Fibroblast of the conjunctiva (primary cell): ENCODE results near the gene MYO7A.

Experiments
- DNase-seq: peaks from one replicate; pipeline ENCODE4 v3.0.0-alpha.2; 2010; ENCODE audit warnings: low read depth

MYO7A gene

DNA sequence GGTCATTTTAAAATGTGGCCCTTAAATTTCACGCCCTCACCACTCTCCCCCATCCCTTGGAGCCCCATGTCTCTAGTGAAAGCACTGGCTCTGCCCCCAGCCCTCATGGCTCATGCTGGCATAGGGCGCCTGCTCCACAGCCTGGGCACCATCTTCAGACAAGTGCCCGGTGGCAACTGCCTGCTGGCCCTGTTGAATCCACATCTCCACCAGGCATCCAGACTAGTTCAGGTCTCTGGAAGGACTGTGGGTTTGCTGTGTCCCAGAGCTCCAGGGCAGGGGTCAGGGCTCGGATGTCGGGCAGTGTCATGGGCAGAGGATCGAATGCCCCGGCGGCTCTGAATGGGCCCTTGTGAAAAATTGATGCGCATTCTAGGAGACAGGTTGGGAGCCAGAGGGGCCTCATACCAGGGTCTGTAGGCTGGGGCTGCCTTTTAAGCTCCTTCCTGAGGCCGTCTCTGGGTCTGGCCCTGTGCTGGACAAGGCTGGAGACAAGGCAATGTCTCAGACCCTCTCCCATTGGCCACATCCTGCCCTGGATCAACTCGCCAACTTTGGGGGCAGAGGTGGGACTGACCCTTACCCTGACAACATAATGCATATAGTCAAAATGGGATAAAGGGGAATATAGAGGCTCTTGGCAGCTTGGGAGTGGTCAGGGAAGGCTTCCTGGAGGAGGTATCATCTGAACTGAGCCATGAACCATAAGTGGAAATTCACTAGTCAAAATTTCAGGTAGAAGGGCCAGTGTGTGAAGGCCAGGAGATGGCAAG is 1.2 kb downstream of the MYO7A start:
- no peak for DNase-seq

DNA sequence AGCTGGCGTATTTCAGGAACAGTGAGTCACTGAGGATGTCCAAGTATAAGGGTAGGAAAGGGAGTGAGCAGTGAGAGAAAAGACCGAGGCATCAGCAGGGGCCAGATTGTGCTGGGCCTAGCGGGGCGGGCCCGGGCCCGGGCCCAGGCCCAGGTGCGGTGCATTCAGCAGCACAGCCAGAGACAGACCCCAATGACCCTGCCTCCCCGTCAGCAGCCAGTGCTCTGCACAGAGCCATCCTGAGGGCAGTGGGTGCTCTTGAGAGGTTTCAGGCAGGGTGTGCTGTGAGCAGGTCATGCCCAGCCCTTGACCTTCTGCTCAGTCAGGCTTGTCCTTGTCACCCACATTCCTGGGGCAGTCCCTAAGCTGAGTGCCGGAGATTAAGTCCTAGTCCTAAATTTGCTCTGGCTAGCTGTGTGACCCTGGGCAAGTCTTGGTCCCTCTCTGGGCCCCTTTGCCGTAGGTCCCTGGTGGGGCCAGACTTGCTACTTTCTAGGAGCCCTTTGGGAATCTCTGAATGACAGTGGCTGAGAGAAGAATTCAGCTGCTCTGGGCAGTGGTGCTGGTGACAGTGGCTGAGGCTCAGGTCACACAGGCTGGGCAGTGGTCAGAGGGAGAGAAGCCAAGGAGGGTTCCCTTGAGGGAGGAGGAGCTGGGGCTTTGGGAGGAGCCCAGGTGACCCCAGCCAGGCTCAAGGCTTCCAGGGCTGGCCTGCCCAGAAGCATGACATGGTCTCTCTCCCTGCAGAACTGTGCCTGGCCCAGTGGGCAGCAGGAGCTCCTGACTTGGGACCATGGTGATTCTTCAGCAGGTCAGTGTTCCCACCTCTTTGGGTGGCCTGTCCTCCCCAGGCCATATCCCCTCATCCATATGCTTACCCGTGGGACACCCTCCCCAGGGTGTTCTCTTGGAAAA is 2.1 kb downstream of the MYO7A start:
- no peak for DNase-seq

DNA sequence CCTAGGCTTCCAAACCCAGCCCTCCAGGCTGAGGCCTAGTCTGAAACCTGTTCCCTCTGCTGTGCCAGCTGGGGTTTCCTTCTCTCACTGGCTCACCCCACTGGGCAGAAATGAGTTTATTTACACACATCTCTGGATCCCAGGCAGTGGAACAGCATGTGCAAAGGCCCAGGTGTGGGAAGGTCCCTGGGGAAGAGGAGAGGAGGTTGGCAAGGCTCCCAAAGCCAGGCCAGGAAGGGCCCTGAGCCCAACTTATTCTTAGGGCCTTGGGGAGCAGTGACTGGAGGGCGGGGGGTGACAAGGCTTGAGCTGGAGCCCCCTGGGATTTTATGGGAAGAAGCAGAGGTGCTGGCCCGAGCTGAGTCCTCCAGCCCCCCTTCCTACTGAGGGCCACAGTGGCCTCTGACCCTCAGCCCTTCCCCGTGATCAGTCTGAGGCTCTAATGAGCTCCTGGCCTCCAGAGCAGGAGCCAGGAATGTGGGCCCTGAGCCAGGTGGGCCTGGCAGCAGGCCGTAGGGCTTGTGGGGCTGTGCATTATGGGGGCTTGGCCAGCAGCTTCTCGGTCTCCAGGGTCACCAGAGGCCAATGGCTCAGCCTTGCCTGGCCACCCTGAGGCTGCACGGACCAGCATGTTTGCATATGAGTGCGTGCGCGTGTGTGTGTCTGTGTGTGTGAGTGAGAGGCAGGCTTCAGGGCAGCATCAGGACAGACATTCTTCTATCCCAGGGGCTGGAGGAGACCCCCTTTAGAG is 2.9 kb downstream of the MYO7A start:
- peak; percentile 75 for DNase-seq

DNA sequence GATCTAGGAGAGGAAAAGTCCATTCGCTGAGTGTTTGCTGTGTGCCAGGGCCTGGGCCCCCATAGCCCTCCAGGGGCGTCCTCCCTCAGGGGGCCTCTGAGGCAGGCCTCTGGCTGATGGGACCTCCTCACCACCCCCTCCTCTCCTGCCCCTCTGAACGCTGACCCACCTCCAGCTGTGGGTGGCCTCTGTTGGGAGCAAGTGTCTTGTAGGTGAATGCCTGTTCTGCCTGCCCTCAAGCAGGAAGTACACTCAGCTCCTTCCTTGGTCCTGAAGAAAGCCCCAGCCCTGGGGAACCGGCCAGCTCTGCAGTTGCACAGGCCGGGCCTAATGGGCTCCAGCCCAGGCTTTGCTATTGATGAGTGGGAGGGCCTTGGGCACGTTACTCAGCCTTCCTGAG is 3.5 kb downstream of the MYO7A start:
- no peak for DNase-seq

DNA sequence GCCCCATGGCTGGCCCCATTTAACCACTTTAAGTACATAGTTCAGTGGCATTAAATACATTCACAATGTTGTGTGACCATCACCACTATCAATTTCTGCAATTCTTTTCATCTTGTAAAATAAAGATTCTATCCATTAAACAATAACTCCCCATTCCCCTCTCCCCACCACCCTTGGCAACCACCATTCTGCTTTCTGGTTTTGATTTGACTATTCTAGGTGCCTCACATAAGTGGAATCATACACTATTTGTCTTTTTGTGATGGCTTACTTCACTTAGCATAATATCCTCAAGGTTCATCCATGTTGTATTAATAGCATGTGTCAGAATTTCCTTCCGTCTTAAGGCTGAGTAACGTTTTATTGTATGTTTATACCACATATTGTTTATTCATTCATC is 7.0 kb downstream of the MYO7A start:
- no peak for DNase-seq

DNA sequence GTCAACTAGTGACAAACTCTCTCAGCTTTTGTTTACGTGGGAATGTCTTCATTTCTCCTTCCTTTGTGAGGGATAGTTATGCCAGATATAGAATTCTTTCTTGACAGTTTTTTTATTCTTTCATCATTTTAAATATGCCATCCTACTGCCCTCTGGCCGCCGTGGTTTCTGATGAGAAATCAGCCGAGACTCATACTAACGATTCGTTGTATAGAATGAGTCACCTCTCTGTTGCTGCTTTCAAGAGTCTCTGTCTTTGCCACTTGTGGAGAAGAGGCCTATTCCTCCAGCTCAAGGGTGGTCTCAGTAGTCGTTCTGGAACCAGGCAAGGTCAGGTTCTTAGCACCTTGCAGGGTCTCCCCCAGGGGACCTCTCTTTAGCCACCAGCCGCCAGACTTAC is 8.0 kb downstream of the MYO7A start:
- DNase-seq, result no peak

DNA sequence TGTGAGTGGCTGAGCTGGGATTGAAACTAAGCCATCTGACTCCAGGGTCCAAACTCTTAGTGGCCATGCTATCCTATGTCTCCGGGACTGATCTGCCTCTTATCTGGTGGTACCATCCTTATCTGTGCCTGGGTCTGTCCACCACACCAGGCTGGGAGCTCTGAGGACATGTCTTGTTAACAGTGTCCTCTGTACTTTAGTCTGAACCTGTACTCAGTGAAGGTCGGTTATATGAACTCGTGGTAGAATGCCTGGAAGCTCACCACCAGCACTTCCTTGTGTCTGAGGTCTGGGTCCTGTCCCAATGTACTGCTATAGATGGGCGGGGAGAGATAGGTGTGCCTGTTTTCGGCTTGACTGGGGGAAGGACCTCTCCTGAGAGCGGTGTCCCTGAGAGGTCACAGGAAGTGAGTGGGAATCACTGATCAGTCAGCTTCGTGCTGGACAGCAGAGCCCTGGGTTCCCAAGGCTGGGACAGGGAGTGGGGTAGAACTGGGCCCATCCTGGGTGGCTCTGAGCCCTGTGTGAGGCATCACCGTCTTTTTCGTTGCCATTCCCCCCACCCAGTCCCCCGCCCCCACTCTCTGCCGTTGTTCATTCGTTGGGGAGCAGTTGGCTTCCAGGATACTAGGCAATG is 8.9 kb downstream of the MYO7A start:
- no peak for DNase-seq

DNA sequence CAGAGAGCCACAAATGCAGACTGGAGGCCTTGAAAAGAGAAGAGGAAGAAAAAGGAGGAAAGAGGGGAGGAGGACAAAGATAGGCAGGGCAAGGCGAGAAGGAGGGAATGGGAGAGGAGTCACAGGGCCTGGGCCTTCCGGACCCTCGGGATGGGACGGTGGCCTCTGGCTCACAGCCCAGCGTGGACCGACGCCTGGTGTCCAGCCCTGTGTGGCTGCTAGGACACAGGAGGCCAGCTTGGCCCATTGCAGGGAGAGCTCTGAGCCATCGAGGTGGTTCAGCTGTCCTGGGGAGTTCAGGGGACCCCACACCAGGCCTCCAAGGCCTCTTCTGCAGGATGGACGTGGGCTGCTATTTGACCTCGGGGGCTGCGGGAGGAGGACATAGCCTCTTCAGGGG is 9.4 kb downstream of the MYO7A start:
- DNase-seq, result no peak

DNA sequence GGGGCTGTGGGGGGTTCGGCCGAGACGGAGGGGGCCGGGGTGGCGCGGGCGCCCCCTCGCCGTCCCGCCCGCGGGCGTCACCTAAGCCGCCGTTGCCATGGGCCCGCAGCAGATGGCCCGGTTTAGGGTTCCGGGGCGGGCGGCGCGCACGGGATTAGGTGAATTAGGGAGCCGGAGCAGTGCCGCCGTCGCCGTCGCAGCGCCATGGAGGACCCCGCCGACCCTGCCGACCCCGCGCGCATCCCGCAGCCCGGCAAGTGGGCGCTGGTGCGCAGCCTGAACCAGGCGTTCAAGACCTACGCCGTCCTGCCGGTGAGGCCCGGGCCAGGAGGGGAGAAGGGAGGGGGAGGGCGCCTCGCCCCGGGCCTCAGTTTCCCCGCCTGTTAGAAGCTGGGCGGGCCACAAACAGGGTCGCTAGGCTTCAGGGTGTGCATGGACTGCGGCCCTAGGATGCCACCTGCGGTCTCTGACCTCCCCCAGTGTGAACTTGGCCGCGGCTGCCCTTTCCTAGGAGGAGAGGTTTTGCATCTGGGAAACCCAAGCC is 10.1 kb downstream of the MYO7A start:
- DNase-seq, result no peak

DNA sequence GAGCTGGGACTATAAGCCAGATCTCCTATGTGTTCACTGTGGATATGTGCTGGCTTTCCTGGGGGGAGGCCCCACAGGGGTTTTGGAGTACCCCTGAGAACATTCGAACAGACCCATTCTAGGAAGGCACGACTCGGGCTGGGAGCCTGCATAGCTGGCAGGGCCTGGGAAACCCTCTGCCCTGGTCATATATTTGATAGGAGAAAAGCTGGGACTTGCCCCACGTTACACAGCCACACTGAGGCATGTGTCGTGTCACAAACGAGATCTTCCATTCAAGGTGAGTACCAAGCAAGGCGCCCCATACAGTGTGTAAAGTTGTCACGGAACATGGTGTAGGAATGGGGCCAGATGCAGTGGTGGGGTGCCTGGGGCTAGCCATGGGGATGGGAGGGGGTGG is 11.2 kb downstream of the MYO7A start:
- DNase-seq, result no peak

DNA sequence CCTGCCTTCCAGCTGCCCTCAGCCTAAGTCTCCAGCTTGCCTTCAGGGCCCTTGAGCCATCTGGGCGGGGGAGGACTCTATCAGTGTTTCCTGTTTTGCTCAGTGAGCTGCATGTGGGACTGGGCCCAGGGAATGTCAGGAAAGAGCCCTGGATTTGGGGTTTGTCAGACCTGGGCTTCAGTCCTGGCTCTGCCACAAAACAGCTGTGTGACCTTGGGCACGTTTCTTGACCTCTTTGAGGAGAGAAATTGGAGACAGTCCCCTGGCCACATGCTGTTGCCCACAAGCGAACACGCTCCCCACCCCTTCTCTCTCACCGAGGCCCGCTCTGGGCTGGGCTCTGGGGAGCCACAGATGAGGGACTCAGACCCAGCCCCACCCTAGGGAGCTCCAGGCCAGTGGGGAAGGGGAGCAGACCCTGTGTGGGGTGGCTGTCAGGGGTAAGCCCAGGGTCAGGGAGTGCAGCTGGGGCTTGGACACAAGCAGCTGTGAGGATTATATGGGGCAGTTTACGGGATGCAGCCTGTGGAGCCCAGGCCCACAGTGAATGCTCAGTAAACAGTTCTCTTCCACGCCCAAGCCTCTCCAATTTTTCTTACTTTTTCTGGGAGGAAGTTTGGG is 12.3 kb downstream of the MYO7A start:
- DNase-seq, result no peak

DNA sequence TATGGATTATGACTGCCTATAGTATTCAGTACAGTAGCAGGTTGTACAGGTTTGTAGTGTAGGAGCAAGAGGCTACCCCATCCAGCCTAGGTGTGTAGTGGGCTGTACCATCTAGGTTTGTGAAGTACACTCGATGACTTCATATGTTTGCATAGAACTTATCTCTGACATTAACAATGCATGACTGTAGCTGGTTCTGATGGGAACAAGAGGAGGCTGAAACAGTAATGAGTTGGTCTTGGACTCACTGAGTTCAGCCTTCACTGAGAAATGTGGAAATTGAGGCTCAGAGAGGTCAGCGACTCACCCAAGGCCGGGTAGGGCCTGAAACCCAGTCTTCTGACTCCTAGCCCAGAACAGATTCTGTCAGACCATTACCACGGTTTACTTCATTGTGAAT is 13.0 kb downstream of the MYO7A start:
- no peak for DNase-seq

DNA sequence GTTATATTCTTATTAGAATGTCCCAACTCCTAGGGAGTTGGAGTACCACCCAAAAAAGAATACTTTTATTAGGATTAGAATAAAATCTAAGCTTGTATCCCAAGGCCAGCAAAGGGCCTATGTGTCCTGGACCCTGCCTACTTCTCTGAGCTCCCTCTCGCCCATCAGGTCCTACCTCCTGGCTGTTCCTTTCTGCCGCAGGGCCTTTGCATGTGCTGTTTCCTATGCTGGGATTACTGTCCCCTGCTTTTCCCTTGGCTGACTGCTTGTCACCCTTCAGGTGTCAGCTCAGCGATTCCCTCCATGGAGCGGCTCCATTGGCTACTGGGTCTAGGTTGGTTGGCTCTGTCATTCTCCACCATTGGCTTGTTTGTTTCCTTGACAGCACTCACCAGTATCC is 13.4 kb downstream of the MYO7A start:
- no peak for DNase-seq

DNA sequence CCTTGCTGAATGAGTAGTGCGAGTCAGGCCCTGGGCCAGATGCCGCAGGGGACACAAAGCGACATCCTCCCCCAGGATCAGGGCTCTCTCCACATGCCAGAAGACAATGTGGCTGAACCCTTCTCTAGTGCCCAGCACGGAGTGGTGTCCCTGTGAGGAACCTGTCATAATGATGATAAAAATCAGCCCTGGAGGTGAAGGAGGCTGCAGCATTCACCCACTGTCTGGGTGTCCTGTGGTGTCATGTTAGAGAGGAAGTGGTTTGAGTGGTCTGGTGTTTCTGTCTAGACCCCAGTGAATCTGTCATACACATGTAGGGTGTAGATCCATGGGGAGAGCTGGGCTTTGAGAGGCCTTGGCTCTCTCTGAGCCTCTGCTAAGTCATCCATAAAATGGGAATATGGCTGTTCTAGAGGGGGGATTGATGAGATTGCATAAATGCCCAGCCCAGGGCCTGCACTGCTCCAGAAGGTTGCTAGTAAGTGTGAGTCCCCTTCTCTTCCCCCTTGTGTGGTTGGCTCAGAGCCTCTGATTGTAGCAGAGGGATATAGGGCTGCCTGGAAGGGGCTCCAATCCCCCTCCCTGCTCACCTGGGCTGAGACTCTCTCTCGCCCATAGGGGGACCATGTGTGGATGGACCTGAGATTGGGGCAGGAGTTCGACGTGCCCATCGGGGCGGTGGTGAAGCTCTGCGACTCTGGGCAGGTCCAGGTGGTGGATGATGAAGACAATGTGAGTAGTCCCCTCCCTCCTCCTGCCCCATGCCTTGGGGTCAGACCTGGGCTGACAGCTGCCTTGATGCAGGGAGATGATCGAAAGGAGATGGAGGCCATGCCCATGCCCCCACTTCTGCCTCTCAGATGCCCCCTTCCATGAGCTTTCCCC is 14.3 kb downstream of the MYO7A start:
- no peak for DNase-seq

DNA sequence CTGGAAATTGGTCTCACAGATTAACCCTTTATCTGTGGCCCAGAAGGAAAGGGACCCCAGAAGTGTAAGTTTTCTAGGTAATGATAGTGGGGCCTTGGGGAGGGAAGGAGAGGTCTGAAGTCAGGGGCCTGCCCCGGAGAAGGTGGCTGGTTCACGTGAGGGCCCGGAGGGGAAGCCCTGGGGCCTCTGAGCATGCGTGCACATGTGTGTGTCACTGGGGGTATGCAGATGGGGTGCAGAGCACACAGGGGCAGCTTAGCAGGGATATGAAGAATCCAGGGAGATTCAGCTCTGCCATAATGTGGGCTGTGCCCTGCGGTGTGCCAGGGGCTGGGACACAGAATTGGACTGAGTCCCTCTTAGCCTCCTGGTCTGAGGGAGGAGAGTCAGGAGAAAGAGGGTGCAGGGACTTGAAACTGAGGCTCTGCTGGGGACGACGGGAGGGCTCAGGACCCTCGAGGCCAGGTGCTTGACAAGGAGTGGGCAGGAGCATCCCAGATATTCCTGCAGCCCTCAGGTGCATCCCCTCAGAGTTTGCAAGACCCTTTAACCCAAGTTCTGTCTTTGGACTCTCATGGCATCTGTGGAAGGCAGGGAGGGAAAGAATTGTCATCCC is 15.5 kb downstream of the MYO7A start:
- DNase-seq, result no peak

DNA sequence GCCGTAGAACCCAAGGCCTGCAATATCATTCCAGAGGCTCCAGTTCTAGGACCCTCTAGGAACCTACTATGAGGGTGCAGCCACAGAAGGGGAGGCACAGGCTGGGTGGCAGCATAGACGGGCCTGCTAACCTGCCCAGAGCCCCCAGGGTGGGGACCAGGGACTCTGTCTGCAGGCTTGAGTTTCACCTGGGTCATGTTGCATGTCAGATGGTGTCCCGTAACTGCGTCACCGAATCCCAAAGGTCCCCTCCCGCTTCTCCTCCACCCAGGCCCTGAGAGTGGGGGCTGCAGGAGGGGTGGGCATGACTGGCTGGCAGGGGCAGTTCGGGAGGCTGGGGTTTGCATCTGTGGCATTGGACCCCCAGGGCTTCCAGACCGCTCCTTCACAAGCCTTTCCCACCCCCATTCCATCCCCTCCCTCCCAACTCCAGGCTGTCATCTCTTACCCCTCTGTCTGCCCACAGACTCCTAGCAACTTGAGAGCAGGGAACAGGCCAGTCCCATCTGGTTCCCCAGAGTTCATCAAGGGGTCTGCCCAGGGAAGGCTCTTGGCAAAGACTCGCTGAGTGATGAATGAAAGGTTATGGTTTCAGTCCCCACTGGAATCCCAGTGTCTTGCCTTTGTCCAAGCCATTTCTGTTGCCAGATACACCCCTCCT is 16.3 kb downstream of the MYO7A start:
- DNase-seq, result no peak

DNA sequence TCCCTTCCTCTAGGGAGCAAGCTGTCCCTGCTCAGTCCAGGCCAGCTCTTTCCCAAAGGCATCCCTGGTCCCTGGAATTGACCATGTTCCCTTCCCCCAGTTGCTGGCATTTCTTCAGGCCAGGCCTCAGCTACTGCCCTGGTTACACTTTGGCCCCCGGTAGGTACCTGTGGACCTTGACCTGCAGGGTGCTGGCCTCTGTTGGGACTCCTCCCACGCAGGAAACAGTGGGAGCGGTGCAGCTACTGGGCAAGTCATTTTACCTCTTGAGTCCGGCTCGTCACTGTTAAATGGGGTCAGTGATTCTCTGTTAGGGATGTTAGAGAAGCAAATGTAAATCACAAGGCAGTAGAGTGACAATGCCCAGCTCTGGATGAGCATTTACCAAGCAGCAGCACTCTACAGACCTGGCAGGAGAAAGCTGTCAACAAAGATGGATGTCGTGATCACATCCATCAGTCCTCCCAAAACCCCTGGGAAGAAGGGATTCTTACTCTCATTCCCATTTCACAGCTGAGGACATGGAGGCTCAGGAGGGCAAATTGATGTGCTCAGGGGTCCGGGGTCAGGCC is 16.9 kb downstream of the MYO7A start:
- DNase-seq, result no peak

DNA sequence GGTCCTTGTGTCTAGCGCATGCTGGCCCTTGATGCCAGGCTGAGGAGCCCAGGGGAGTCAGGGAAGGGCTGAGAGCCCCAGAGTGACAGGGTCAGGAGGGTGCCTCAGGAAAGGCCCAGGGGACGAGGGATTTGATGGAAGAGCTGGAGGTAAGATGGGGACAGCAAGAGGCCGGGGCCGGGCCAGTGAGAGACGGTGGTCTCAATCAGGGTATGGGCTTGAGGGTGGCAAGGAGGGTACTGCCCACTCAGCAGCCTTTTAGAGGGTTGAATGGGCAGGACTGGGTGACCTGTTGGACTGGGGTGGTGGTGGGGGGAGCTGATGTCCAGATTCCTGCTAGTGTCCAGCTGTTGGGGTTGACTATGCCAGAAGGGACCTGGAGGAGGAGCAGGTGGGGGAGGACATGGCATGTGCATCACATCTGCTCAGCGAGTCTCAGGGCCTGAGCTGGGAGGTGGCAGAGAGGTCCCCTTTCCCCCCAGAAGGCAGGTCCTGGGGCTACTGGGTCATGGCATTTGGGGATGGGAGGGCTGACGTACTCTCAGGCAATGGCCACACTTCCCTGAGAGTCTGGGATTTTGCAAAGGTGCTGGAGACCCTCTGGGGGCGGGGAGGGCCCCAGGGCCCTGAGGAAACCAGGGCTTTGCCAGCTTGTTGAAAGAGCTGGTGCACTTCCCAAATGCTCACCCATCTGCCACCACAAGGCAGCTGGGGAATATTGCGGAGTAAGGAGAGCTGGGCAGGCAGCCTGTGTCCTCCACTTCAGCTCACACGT is 18.4 kb downstream of the MYO7A start:
- DNase-seq, result no peak

DNA sequence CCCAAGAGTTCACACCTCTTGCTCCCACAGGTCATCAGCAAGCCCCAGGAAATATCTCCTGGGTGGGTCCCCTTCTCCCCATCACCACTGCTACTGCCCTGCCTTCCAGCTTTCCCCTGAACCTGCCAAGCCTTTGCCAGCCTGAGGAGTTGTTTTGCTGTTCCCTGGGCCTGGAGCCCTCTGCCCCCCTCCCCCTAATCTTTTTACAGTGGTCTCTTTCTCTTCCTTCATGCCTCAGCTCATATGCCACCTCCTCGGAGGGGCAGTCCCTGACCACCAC is 18.9 kb downstream of the MYO7A start:
- no peak for DNase-seq
